PC-9 (cell line): ENCODE results near the gene PLA2G4D.

Experiments used
- EZH2 ChIP-seq: fragments of 200-600 bp; sonication (generic); IDR thresholded peaks from 2 replicates; pipeline ENCODE4 v1.8.0; 2017; ENCODE audit warnings: antibody characterized with exemption, low read depth
- TF ChIP-seq, protein P1 (sequence below): fragments of 200-600 bp; sonication (generic); conservative IDR thresholded peaks from 2 replicates; pipeline ENCODE4 v1.6.1; 2017; ENCODE audit warnings: mixed run types, antibody characterized with exemption, mild to moderate bottlenecking, moderate library complexity

DNA sequence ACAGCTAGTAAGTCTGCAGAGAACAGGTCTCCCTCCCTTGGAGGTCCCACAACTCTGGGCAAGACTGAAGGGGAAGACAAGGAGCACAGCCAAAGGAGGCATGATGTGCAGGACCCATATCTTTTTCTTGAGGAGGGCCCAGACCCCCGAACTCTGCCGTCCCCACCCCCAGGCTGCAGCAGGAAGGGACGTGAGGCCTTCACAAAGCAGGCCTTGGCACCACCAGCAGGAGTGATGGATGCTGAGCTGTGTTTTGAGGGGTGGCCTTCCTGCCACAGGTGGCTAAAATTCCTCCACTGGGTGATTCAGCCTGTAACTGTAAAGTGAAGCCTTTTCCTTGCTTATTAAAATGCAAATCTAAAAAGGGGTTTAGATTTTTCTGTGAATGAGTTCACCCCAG, 8.6 kb downstream of the PLA2G4D start:
- TF ChIP-seq, protein P1, sequence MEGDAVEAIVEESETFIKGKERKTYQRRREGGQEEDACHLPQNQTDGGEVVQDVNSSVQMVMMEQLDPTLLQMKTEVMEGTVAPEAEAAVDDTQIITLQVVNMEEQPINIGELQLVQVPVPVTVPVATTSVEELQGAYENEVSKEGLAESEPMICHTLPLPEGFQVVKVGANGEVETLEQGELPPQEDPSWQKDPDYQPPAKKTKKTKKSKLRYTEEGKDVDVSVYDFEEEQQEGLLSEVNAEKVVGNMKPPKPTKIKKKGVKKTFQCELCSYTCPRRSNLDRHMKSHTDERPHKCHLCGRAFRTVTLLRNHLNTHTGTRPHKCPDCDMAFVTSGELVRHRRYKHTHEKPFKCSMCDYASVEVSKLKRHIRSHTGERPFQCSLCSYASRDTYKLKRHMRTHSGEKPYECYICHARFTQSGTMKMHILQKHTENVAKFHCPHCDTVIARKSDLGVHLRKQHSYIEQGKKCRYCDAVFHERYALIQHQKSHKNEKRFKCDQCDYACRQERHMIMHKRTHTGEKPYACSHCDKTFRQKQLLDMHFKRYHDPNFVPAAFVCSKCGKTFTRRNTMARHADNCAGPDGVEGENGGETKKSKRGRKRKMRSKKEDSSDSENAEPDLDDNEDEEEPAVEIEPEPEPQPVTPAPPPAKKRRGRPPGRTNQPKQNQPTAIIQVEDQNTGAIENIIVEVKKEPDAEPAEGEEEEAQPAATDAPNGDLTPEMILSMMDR: no peak
- TF ChIP-seq EZH2: no peak
